GM12801 (cell line): ENCODE results near the gene TWF2.

Experiments used
- CTCF ChIP-seq: IDR thresholded peaks from one replicate; pipeline ENCODE4 v1.5.1; 2011; ENCODE audit warnings: control low read depth; ENCODE audit not compliant: insufficient read length; ENCODE audit errors: extremely low read depth

The TWF2 gene

GRCh38 chr3:52246728-52247408 is 7.9 kb upstream of the TWF2 start:
- TF ChIP-seq CTCF = no peak

GRCh38 chr3:52246264-52246620 is 7.3 kb upstream of the TWF2 start:
- no peak for TF ChIP-seq CTCF

- no peak for TF ChIP-seq CTCF
Observed at GRCh38 chr3:52245322-52246263, 6.6 kb upstream of the TWF2 start, which contains the start of gene PPM1M. PPM1M (plus strand) TSS chr3:52245759; CDS start chr3:52245825, 66 bp downstream.

- no peak for TF ChIP-seq CTCF
Observed at GRCh38 chr3:52243791-52244628, 5.1 kb upstream of the TWF2 start.

- no peak for TF ChIP-seq CTCF
Observed at GRCh38 chr3:52242039-52242438, 3.1 kb upstream of the TWF2 start.

- TF ChIP-seq CTCF = no peak
Observed at GRCh38 chr3:52240886-52241370, 2.0 kb upstream of the TWF2 start.
